ENCODE measurements around the gene MGME1.

The MGME1 gene

DNA sequence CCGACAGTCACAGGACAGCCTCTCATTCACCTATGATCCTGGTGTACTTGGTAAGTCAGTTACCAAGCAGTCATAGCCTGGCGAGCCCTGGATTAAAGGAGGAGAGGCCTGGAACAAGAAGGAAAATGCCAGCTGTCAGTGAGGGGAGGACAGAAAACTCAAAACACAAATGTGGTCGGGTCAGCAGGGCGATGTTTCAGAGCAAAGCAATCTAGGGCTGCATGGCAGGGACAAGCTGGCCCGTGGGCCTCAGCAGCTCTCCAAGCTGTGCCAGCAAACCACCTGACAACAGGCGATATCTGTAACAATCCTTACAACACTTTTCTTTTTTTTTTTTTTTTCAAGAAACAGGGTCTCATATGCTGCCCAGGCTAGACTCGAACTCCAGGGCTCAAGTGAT lies 40.3 kb downstream of the MGME1 start:
- Histone ChIP-seq H3K27ac (no peak overlapping the region), H3K36me3 (ENCODE audit: insufficient read depth, low read length) (no peaks in the 10 kb centered on the region), H3K9ac (ENCODE audit: insufficient read length) (no peak overlapping the region), H3K4me3 (no peak overlapping the region), H3K9me3 (ENCODE audit: low read depth, low read length) (no peaks in the 10 kb centered on the region)
- DNase-seq (ENCODE audit: low read depth, low spot score), result no peak
- TF ChIP-seq EZH2 (IDR thresholded peaks at IDR 0.05), result no peak
- TF ChIP-seq FOXP2 (optimal IDR thresholded peaks at IDR 0.05; ENCODE audit: control extremely low read depth, extremely low read length, insufficient read depth), result no peak
- TF ChIP-seq POLR2AphosphoS5 (IDR thresholded peaks at IDR 0.05; ENCODE audit: borderline replicate concordance, low read depth, low read length), result no peak

DNA sequence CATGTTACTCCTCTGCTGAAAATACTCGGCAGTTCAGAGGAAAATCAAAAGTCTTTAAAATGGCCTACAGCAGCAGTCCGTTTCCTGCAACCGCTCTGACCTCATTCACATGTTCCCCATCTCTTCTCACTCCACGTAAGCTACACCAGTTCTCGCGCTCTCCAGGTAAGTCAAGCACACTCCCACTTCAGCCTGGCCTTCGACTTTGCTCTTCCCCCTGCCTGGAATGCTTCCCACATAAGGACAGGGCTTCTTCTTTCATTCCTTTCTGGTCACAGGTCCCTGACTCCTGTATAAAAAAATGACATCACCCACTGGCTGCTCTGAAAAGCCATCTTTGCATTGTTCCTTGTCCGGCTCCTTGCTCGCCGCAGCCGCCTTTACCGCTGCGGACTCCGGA lies 42.7 kb downstream of the MGME1 start:
- DNase-seq (ENCODE audit: low read depth, low spot score), result no peak
- no peak overlapping the region for H3K4me3 ChIP-seq
- H3K36me3 ChIP-seq (ENCODE audit: insufficient read depth, low read length), result no peaks in the 10 kb centered on the region
- no peak overlapping the region for H3K27ac ChIP-seq
- no peak for TF ChIP-seq FOXP2 (optimal IDR thresholded peaks at IDR 0.05; ENCODE audit: control extremely low read depth, extremely low read length, insufficient read depth)
- TF ChIP-seq EZH2 (IDR thresholded peaks at IDR 0.05), result no peak
- TF ChIP-seq POLR2AphosphoS5 (IDR thresholded peaks at IDR 0.05; ENCODE audit: borderline replicate concordance, low read depth, low read length), result no peak
- no peak overlapping the region for H3K9ac ChIP-seq (ENCODE audit: insufficient read length)
- H3K9me3 ChIP-seq (ENCODE audit: low read depth, low read length), result no peaks in the 10 kb centered on the region

DNA sequence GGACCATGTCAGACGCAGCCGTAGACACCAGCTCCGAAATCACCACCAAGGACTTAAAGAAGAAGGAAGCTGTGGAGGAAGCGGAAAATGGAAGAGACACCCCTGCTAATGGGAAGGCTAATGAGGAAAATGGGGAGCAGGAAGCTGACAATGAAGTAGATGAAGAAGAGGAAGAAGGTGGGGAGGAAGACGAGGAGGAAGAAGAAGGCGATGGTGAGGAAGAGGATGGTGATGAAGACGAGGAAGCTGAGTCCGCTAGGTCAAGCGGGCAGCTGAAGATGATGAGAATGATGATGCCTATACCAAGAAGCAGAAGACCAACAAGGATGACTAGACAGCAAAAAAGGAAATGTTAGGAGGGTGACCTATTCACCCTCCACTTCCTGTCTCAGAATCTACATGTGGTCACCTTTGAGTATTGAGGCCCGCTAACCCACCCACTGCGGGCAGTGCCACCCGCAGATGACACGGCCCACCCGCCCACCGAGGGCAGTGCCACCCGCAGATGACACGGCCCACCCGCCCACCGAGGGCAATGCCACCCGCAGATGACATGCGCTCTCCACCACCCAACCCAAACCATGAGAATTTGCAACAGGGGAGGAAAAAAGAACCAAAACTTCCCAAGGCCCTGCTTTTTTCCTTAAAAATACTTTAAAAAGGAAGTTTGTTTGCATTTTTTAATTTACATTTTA lies 43.3 kb downstream of the MGME1 start:
- H3K9me3 ChIP-seq (ENCODE audit: low read depth, low read length), result no peaks in the 10 kb centered on the region
- H3K4me3 ChIP-seq, result no peak overlapping the region
- no peak for TF ChIP-seq EZH2 (IDR thresholded peaks at IDR 0.05)
- no peak for TF ChIP-seq FOXP2 (optimal IDR thresholded peaks at IDR 0.05; ENCODE audit: control extremely low read depth, extremely low read length, insufficient read depth)
- TF ChIP-seq POLR2AphosphoS5 (IDR thresholded peaks at IDR 0.05; ENCODE audit: borderline replicate concordance, low read depth, low read length), result no peak
- no peaks in the 10 kb centered on the region for H3K36me3 ChIP-seq (ENCODE audit: insufficient read depth, low read length)
- H3K27ac ChIP-seq, result no peak overlapping the region
- no peak for DNase-seq (ENCODE audit: low read depth, low spot score)
- H3K9ac ChIP-seq (ENCODE audit: insufficient read length), result no peak overlapping the region

DNA sequence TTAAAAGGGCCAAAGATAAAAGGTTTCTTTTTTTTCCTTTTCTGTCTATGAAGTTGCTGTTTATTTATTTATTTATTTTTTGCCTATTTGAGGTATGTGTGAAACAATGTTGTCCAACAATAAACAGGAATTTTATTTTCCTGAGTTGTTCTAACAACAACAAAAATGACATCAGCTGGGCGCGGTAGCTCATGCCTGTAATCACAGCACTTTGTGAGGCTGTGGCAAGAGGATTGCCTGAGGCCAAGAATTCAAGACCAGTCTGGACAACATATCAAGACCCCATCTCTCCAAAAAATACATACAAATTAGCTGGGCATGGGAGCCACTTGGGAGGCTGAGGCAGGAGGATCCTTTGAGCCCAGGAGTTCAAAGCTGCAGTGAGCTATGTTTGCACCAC lies 44.1 kb downstream of the MGME1 start:
- no peak for DNase-seq (ENCODE audit: low read depth, low spot score)
- H3K9ac ChIP-seq (ENCODE audit: insufficient read length), result no peak overlapping the region
- H3K27ac ChIP-seq, result no peak overlapping the region
- no peaks in the 10 kb centered on the region for H3K9me3 ChIP-seq (ENCODE audit: low read depth, low read length)
- H3K36me3 ChIP-seq (ENCODE audit: insufficient read depth, low read length), result no peaks in the 10 kb centered on the region
- TF ChIP-seq FOXP2 (optimal IDR thresholded peaks at IDR 0.05; ENCODE audit: control extremely low read depth, extremely low read length, insufficient read depth) (no peak), POLR2AphosphoS5 (IDR thresholded peaks at IDR 0.05; ENCODE audit: borderline replicate concordance, low read depth, low read length) (no peak), EZH2 (IDR thresholded peaks at IDR 0.05) (no peak)
- no peak overlapping the region for H3K4me3 ChIP-seq

- DNase-seq (ENCODE audit: low read depth, low spot score), result no peak
- Histone ChIP-seq H3K9ac (ENCODE audit: insufficient read length) (no peak overlapping the region), H3K9me3 (ENCODE audit: low read depth, low read length) (no peaks in the 10 kb centered on the region), H3K4me3 (no peak overlapping the region), H3K27ac (no peak overlapping the region), H3K36me3 (ENCODE audit: insufficient read depth, low read length) (no peaks in the 10 kb centered on the region)
- no peak for TF ChIP-seq POLR2AphosphoS5 (IDR thresholded peaks at IDR 0.05; ENCODE audit: borderline replicate concordance, low read depth, low read length)
- no peak for TF ChIP-seq FOXP2 (optimal IDR thresholded peaks at IDR 0.05; ENCODE audit: control extremely low read depth, extremely low read length, insufficient read depth)
- no peak for TF ChIP-seq EZH2 (IDR thresholded peaks at IDR 0.05)
Observed at GRCh38 chr20:18014411-18014810, 45.6 kb downstream of the MGME1 start.

GRCh38 chr20:18016772-18017171 lies 48.0 kb downstream of the MGME1 start:
- H3K36me3 ChIP-seq (ENCODE audit: insufficient read depth, low read length), result no peaks in the 10 kb centered on the region
- no peak overlapping the region for H3K4me3 ChIP-seq
- no peak overlapping the region for H3K27ac ChIP-seq
- TF ChIP-seq EZH2 (IDR thresholded peaks at IDR 0.05) (no peak), FOXP2 (optimal IDR thresholded peaks at IDR 0.05; ENCODE audit: control extremely low read depth, extremely low read length, insufficient read depth) (no peak), POLR2AphosphoS5 (IDR thresholded peaks at IDR 0.05; ENCODE audit: borderline replicate concordance, low read depth, low read length) (no peak)
- no peaks in the 10 kb centered on the region for H3K9me3 ChIP-seq (ENCODE audit: low read depth, low read length)
- DNase-seq (ENCODE audit: low read depth, low spot score), result no peak
- no peak overlapping the region for H3K9ac ChIP-seq (ENCODE audit: insufficient read length)

- no peak for DNase-seq (ENCODE audit: low read depth, low spot score)
- H3K36me3 ChIP-seq (ENCODE audit: insufficient read depth, low read length), result no peaks in the 10 kb centered on the region
- no peak overlapping the region for H3K9ac ChIP-seq (ENCODE audit: insufficient read length)
- no peak overlapping the region for H3K27ac ChIP-seq
- H3K4me3 ChIP-seq, result no peak overlapping the region
- H3K9me3 ChIP-seq (ENCODE audit: low read depth, low read length), result no peaks in the 10 kb centered on the region
- TF ChIP-seq EZH2 (IDR thresholded peaks at IDR 0.05) (no peak), POLR2AphosphoS5 (IDR thresholded peaks at IDR 0.05; ENCODE audit: borderline replicate concordance, low read depth, low read length) (no peak), FOXP2 (optimal IDR thresholded peaks at IDR 0.05; ENCODE audit: control extremely low read depth, extremely low read length, insufficient read depth) (no peak)
Observed at GRCh38 chr20:18018100-18018499, 49.3 kb downstream of the MGME1 start.

DNA sequence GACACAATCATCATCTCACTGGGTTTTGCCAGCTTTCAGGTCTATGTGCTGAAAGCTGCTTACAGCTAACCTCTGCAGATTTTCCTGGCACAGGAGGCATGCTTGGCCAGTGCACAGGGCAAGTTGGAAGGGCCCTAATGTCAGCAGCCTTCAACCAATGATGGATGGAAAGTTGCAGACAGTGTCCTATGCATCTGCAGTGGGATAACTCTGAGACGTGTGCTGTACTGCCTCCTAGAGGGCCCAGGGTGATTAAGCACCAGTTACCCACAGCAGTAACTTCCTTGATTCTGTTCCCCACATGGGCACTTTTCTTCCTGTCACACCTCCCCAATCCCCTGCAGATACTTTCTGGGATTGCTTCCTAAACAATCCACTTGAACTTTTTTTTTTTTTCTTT lies 50.2 kb downstream of the MGME1 start:
- H3K27ac ChIP-seq, result no peak overlapping the region
- TF ChIP-seq EZH2 (IDR thresholded peaks at IDR 0.05) (no peak), FOXP2 (optimal IDR thresholded peaks at IDR 0.05; ENCODE audit: control extremely low read depth, extremely low read length, insufficient read depth) (no peak), POLR2AphosphoS5 (IDR thresholded peaks at IDR 0.05; ENCODE audit: borderline replicate concordance, low read depth, low read length) (no peak)
- no peak for DNase-seq (ENCODE audit: low read depth, low spot score)
- H3K9ac ChIP-seq (ENCODE audit: insufficient read length), result no peak overlapping the region
- H3K9me3 ChIP-seq (ENCODE audit: low read depth, low read length), result no peaks in the 10 kb centered on the region
- H3K36me3 ChIP-seq (ENCODE audit: insufficient read depth, low read length), result no peaks in the 10 kb centered on the region
- no peak overlapping the region for H3K4me3 ChIP-seq

DNA sequence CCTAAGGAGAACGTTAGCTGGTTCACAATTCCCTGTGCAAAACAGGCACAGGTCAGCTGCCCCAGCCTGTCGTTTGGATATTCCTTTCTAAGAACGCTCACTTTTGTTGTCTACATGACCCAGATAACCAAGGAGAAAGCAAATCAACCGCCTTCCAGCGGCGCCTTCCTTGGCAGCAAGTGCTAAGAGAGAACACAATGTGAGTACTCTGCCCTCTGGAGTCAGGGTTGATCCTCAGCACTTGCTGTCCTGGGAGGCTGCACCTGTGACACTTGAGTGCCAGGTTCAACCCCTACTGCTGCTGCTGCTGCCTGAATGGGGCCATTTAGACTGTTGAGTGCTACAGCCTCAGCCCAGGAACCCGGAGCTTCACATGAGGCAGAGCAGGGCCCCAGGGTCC lies 52.1 kb downstream of the MGME1 start:
- no peak overlapping the region for H3K27ac ChIP-seq
- no peaks in the 10 kb centered on the region for H3K9me3 ChIP-seq (ENCODE audit: low read depth, low read length)
- no peaks in the 10 kb centered on the region for H3K36me3 ChIP-seq (ENCODE audit: insufficient read depth, low read length)
- no peak overlapping the region for H3K9ac ChIP-seq (ENCODE audit: insufficient read length)
- DNase-seq (ENCODE audit: low read depth, low spot score), result no peak
- TF ChIP-seq POLR2AphosphoS5 (IDR thresholded peaks at IDR 0.05; ENCODE audit: borderline replicate concordance, low read depth, low read length) (no peak), EZH2 (IDR thresholded peaks at IDR 0.05) (no peak), FOXP2 (optimal IDR thresholded peaks at IDR 0.05; ENCODE audit: control extremely low read depth, extremely low read length, insufficient read depth) (no peak)
- H3K4me3 ChIP-seq, result no peak overlapping the region

All from SK-N-MC (cell line).